HG03565 (cell line): ENCODE data around the gene MEX3D.
"Not testable (repeated sequence)": the region's sequence is repeated elsewhere in the genome, so short reads cannot be mapped to it uniquely, and the experiment has no call there.

Experiments
- ATAC-seq: cut with Tn5 transposase; IDR thresholded peaks from one replicate; pipeline ENCODE4 v1.9.1; 2021; ENCODE audit warnings: mild to moderate bottlenecking, moderate library complexity; ENCODE audit not compliant: unreplicated experiment

The MEX3D gene

DNA sequence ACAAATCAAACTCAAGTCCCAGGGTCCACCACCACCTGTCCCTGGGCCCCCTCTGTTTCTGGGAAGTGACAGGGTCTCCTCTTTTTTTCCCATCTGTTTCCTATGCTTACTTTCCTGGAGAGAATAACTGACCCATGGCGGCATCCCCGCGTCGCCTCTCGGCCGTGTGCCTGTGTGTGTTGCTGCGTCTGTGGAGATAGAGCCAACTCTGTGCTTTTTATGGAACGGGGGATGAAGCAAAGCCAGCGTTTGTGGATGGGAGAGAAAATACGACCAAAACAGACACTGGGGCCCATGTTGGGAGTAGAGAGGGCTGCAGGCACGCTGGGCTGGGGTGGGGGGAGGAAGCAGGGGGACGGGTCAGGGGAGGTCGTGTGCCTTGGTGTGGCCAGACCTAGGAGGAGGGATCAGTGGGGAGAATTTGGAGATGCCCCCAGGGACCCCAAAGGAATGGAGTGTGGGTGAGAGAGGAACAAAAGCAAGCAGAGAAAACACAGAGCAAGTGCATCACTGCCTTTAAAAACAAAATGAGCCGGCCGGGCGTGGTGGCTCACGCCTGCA, 27.7 kb downstream of the MEX3D start:
- ATAC-seq: no peak

DNA sequence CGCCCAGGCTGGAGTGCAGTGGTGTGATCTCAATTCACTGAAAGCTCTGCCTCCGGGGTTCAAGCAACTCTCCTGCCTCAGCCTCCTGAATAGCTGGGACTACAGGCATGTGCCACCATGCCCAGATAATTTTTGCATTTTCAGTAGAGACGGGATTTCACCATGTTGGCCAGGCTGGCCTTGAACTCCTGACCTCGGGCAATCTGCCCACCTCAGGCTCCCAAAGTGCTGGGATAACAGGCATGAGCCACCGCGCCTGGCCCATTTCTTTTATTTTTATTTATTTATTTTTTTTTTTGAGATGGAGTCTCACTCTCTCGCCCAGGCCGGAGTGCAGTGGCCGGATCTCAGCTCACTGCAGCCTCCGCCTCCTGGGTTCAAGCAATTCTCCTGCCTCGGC, 28.4 kb downstream of the MEX3D start:
- ATAC-seq: not testable (repeated sequence)

DNA sequence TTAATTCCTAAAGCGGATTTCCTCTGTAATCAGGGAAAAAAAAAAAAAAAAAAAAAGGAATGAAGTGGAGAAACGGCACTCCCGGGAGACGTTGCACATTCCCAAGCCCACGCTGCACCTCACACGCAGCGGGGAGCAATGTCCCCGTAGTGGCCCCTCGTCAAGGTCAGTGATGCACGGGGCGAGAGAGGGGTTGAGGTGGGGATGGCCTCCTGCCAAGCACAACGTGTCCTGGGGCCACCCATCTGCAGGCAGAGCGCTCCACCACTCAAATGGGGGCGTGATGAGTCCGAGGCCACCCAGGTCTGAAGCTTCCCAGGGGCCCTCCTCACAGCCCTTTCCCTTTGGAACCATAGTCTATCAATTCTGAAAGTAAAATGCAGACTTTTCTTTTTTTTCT, 29.1 kb downstream of the MEX3D start:
- no peak for ATAC-seq

GRCh38 chr19:1535699-1536098, 32.4 kb downstream of the MEX3D start:
- not testable (repeated sequence) for ATAC-seq

GRCh38 chr19:1534972-1535371, 33.2 kb downstream of the MEX3D start:
- no peak for ATAC-seq

DNA sequence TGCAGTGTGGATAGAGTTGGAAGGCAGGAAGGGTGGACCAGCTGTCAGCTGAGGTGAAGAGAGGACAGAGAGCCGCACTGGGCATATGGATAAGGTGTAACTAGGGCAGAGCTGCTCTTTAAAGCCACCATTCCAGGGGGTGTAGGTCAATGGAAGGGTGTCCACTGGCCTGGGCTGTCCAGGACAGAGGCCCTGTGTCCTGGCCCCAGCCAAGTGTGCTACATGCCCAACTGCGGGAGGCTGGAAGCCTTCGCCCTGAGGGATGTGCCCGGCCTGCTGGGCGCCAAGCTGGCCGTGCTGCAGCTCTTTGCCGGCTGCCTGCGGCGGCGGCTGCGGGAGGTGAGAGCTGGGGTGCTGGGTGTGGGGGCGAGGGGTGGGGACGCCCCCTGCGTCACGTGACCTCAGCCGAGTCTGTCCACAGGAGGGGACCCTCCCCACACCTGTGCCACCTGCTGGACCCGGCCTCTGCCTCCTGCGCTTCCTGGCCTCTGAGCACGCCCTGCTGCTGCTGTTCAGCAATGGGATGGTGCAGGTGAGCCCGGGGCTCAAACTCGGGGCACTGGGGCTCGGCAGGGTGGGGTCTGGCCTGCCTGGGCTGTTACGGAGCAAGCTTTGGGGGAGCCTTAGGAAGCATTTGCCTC, 34.5 kb downstream of the MEX3D start:
- ATAC-seq: no peak

GRCh38 chr19:1532003-1532402, 36.1 kb downstream of the MEX3D start:
- no peak for ATAC-seq

- ATAC-seq: no peak
Measured at GRCh38 chr19:1531587-1531986, 36.5 kb downstream of the MEX3D start.

- ATAC-seq: not testable (repeated sequence)
Measured at GRCh38 chr19:1530856-1531255, 37.3 kb downstream of the MEX3D start.

DNA sequence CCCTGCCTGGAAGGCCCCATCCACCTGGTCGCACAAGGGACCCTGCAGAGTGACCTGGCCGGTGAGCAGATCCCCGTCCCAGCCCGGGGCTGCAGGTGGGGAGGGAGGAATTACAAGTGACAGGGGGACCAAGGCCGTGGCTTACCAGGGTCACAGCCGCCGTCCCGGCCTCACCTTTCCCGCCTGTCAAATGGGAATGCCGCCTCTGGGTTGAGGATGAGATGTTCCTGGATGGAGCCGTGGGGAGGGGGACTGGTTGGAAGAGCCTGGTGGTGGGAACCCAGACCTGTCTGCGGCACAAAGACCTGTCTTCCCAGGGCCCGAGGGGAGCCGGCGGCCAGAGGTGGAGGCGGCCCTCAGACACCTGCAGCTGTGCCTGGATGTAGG, 38.7 kb downstream of the MEX3D start:
- no peak for ATAC-seq

DNA sequence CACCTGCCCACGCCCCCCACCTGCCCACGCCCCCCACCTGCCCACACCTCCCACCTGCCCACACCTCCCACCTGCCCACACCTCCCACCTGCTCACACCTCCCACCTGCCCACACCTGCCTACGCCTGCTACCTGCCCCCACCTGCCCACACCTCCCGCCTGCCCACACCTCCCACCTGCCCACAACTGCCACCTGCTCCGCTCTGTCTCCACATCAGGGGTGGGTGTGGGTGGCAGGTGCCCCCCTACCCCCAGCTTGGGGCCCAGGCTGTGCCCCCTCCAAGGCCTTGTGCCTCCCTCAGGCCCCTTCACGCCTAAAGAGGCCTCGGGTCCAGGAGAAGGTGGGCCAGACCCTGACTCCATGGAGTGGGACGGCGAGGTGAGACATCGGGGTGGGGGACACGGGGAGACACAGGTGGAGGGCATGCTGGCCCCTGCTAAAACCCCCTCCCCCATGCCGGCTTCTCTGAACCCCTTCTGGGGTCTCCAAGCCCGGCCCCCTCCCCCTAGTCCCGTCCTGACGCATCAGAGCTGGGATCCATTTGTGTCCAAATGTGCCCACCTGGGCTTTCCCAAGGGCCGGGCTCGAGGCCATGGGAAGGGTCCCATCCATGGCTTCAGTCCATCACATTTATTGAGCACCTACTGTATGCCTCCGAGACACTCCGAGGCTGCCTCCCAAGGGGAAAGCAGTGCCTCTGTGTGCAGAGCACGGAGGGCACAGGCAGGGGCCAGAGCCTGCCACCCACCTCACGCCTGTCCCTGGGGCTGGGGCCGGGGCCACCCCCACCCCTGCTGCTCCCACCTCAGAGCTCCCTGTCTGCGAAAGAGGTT, 39.3 kb downstream of the MEX3D start:
- ATAC-seq: no peak

- no peak for ATAC-seq
Measured at GRCh38 chr19:1527650-1528309, 40.3 kb downstream of the MEX3D start.

DNA sequence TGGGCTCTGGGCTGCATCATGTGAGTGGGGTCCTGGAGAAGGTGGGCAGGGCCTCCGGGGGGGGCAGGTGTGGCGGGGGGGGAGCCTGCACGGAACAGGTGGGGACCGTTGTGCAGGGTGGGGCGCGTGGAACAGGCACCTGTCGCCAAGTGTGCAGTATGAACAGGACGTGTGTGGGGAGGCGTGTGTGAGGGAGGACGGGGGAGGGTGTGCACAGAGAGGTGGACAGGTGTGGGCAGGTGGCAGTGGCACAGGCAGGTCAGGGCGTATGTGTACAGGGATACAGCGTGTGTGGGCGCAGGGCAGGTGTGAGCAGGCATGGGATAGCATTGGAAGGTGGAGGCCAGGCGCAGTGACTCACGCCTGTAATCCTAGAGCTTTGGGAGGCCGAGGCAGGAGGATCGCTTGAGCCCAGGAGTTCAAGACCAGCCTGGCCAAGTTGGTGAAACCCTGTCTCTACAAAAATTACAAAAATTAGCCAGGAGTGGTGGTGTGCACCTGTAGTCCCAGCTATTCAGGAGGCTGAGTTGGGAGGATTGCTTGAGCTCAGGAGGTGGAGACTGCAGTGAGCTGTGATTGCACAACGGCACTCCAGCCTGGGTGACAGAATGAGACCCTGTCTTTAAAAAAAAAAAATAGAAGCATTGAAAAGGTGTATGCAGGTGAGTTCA, 41.0 kb downstream of the MEX3D start:
- ATAC-seq: no peak

- ATAC-seq: no peak
Measured at GRCh38 chr19:1526066-1526778, 41.9 kb downstream of the MEX3D start.

GRCh38 chr19:1525343-1525742, 42.8 kb downstream of the MEX3D start:
- ATAC-seq: no peak

DNA sequence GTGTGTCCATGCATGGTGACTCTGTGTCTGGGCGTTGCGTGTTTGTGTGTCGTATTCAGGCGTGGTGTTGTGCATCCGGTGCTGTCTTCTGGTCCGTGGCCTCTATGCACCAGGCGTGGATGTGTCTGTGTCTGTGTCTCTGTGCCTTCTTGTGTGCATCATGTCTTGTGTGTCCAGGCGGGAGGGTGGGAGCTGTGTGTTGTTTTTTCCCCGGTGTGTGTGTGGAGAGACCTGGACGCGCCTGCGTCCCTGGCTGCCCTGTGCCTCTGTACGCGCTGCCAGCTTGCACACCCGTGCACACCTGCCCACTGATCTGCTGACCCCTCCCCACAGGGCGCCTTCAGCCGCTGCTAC, 43.2 kb downstream of the MEX3D start:
- no peak for ATAC-seq

GRCh38 chr19:1524287-1524971, 43.7 kb downstream of the MEX3D start:
- no peak for ATAC-seq

DNA sequence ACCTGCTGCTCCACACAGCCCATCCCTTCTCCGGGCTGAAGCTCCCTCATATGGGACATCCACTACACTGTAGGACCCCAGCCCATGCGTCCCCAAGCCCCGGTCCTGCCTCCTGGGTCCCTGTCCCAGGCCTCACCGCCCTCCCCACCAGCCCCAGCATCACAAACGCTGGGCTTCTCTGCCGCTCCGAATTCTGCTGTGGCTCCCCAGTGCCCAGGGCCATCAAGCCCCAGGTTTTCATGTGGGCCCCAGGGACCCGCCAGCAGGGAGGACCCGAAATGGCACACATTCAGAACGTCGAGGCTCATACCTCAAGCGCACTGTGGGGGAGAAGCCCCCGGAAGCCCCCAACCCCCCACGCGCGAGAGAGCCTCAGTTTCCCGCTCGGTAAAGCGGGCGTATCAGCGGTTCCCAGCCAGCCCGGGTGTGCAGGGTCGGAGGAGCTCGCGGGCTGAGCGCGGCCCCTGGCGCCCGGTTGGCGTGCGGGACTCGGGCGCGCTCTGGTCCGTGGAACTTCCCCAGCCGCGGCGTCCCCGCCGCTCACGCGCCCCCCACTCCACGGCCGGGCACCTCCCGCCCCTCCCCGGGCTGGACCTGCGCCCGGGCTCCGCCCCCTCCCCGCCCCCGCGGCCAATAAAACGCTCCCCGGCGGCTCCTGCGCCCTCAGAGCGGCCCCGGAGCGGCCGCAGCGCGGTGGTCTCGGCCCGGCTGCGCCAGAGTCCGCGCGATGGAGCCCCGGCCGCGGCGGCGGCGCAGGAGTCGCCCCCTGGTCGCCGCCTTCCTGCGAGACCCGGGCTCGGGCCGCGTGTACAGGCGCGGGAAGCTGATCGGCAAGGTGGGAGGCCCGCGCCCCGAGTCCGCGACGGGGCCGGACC, 44.5 kb downstream of the MEX3D start, which contains the start of gene PLK5:
Gene PLK5, plus strand, starts transcription at position 666 of the 875 bp plus-strand sequence. CDS start 2,920 bp downstream, outside the sequence.
- no peak for ATAC-seq

- ATAC-seq: no peak
Measured at GRCh38 chr19:1522838-1523237, 45.3 kb downstream of the MEX3D start.
